ENCODE results near the gene SPECC1. TPM values are rescaled to one million over a fixed set of nuclear protein-coding genes. Genes with fewer than 3 reads are reported as not detected.

SPECC1 gene
- total RNA-seq, 4 donors from 2014 or later = 9.8 to 24.2 (median 11.7) TPM

DNA sequence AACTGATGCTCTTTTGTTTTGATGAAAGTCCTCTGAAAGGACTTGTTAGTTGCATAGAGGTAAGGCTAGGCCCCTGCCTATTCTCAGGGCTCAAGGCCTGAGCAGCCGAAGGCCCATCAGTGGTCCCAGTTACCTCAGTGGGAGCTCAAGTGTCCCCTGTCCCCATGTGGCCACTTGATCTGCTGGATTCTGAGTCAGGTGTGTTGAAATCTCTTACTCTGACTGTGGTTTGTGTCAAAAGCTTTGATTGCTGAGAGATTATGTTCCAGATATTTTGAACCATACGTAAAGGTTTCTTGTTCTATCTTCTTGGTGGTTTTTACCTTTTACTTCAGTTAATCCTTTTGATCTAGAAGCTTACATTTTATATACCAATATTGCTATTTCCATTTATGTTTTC is 266.5 kb downstream of the SPECC1 start:
- no peak overlapping the region for H3K4me3 ChIP-seq (ENCODE audit: low read depth, poor library complexity, severe bottlenecking)
- intact Hi-C loops (cut with DNase I; ENCODE audit: low total_unique reads) = no loop called here
- 96 to 98% methylated on average over 2 of the region's 2 CpGs for WGBS, 2 donors
- no peak for DNase-seq (ENCODE audit: low spot score in 2 of 2)
- TF ChIP-seq CTCF (IDR thresholded peaks at IDR 0.05) (no peak), POLR2A (IDR thresholded peaks at IDR 0.05) (no peak)

- TF ChIP-seq POLR2A (IDR thresholded peaks at IDR 0.05) (no peak), CTCF (IDR thresholded peaks at IDR 0.05) (no peak)
- intact Hi-C loops (cut with DNase I; ENCODE audit: low total_unique reads) = no loop called here
- no peak overlapping the region for H3K4me3 ChIP-seq (ENCODE audit: low read depth, poor library complexity, severe bottlenecking)
- no peak for DNase-seq (ENCODE audit: low spot score in 2 of 2)
- 82 to 87% methylated on average over 2 of the region's 2 CpGs for WGBS, 2 donors
Observed at GRCh38 chr17:20276421-20276820, 267.3 kb downstream of the SPECC1 start.

DNA sequence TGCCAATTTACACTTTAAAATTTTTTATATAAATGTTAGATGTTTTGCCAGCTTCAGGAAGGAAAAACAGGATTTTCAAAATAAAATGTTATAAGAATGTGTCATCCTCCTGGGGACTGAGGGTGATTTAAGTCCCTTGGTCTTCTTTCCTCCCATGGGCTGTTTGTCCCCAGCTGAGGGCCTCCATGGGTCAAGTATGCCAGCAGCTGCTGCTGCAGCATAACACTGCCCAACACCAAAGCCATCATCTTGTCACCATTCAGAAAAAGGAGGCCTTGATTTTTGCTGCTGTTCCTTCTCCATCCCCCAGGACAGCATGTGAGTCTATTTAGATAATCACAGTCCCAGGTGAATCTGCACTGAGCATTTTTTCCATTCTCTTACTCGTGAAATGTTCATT is 269.6 kb downstream of the SPECC1 start:
- intact Hi-C loops (cut with DNase I; ENCODE audit: low total_unique reads) = no loop called here
- no peak overlapping the region for H3K4me3 ChIP-seq (ENCODE audit: low read depth, poor library complexity, severe bottlenecking)
- WGBS, 2 donors = 84 to 89% methylated on average over 1 of the region's 1 CpG
- TF ChIP-seq CTCF (IDR thresholded peaks at IDR 0.05) (no peak), POLR2A (IDR thresholded peaks at IDR 0.05) (no peak)
- DNase-seq (ENCODE audit: low spot score in 2 of 2) = no peak

- intact Hi-C loops (cut with DNase I; ENCODE audit: low total_unique reads) = no loop called here
- H3K4me3 ChIP-seq (ENCODE audit: low read depth, poor library complexity, severe bottlenecking) = no peak overlapping the region
- DNase-seq (ENCODE audit: low spot score in 2 of 2) = no peak
- WGBS, 2 donors = 87 to 92% methylated on average over 3 of the region's 3 CpGs
- no peak for TF ChIP-seq CTCF (IDR thresholded peaks at IDR 0.05)
- no peak for TF ChIP-seq POLR2A (IDR thresholded peaks at IDR 0.05)
Observed at GRCh38 chr17:20279631-20280030, 270.5 kb downstream of the SPECC1 start.

GRCh38 chr17:20280051-20280450 is 270.9 kb downstream of the SPECC1 start:
- WGBS, 2 donors = 89 to 95% methylated on average over 6 of the region's 6 CpGs
- no peak for DNase-seq (ENCODE audit: low spot score in 2 of 2)
- H3K4me3 ChIP-seq (ENCODE audit: low read depth, poor library complexity, severe bottlenecking) = no peak overlapping the region
- intact Hi-C loops (cut with DNase I; ENCODE audit: low total_unique reads) = no loop called here
- TF ChIP-seq CTCF (IDR thresholded peaks at IDR 0.05) (no peak), POLR2A (IDR thresholded peaks at IDR 0.05) (no peak)

DNA sequence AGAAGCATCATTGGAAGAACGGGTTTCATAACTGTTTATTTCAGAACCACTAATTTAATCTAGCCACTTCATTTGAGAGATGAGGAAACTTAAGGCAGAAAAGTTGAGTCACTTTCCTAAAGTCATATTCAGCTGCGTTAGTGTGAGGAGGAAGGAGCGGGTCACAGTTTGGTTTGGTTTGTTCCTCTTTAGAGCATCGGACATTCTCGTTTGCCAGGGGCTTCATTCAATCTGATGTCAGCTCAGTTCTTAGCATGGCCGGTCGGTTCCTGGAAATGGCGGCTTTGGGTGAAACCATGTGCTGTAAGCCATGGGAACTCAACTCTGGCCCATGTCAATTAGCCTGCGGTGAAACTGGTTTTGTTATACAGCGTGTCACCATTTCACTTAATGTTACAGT is 271.7 kb downstream of the SPECC1 start:
- WGBS, 2 donors = 89 to 91% methylated on average over 10 of the region's 10 CpGs
- intact Hi-C loops (cut with DNase I; ENCODE audit: low total_unique reads) = no loop called here

More for the DNA sequence above, 271.7 kb downstream of the SPECC1 start:
- no peak for DNase-seq (ENCODE audit: low spot score in 2 of 2)
- H3K4me3 ChIP-seq (ENCODE audit: low read depth, poor library complexity, severe bottlenecking) = no peak overlapping the region
- TF ChIP-seq POLR2A (IDR thresholded peaks at IDR 0.05) = no peak

Data from lower leg skin (tissue), 4 donors.